ENCODE measurements around the gene PHLDB1.

The PHLDB1 gene

DNA sequence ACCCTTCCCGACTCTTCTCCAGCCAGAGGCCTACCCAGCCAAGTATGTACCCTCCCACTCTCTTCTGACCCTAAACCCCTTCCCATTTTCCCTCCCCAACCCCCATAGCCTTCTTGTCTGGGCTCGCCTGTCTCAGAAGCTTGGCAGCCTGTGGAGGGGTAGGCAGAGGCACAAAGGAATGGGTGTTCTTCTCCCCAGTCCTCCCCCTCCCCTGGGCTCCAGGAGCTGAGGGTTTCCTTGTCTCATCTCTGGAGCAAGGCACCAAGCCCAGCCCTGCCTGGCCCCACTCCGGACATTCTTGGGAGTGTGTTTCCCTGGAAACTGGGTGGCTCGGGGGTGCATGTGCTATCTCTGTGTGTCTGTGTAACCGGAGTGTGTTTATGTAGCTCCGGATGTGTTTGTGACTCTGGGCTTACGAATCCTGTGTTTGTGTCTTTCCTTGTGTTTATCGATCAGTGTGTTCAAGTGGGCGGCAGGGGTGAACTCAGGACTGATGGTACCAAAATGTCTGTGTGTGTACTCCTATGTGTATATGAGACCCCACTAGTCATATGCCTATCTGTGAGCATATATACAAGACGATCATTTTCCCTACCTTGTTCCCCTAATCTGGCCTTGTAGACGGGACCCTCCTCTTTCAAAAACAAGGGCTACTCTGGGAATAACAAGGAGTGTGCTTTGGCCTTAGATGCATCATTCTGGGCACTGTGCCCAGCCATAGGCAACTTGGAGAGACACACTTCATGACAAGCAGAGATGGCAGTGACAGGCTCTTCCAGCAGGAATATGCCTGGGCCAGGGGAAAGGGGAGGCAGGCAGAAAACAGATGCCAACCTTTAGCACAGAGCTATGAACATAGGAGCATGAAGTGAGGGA lies 10.9 kb downstream of the PHLDB1 start:
- ATAC-seq (ENCODE audit: insufficient read depth, low read depth) = no peak

GRCh38 chr11:118618991-118619375 lies 11.6 kb downstream of the PHLDB1 start:
- Histone ChIP-seq H3K4me3 (ENCODE audit: low read depth in 1 of 2, low read length in 2 of 2) (no peak overlapping the region), H4K20me1 (ENCODE audit: insufficient read depth, low read length) (0 out of 2 replicates have a peak, but pooled peaks cover 2% of the 10 kb centered on the region), H3K9ac (ENCODE audit: low read depth, low read length) (no peak overlapping the region), H3K79me2 (ENCODE audit: insufficient read depth, low read length) (no peaks in the 10 kb centered on the region), H3K36me3 (ENCODE audit: insufficient read depth, low read length) (no peaks in the 10 kb centered on the region), H3K4me1 (ENCODE audit: insufficient read depth, low read length) (peaks cover 14% of the 10 kb centered on the region), H3K27ac (ENCODE audit: low read length) (no peak overlapping the region), H3K27me3 (ENCODE audit: insufficient read depth, low read length, poor library complexity) (peaks cover 21% of the 10 kb centered on the region), H3K9me3 (ENCODE audit: insufficient read depth, low read length, severe bottlenecking) (no peaks in the 10 kb centered on the region), H2AFZ (ENCODE audit: low read depth, low read length) (no peak overlapping the region), H3K4me2 (ENCODE audit: insufficient read depth, low read length) (no peak overlapping the region)
- ATAC-seq (ENCODE audit: insufficient read depth, low read depth) (no peak), DNase-seq (no peak)
- TF ChIP-seq, protein P1, sequence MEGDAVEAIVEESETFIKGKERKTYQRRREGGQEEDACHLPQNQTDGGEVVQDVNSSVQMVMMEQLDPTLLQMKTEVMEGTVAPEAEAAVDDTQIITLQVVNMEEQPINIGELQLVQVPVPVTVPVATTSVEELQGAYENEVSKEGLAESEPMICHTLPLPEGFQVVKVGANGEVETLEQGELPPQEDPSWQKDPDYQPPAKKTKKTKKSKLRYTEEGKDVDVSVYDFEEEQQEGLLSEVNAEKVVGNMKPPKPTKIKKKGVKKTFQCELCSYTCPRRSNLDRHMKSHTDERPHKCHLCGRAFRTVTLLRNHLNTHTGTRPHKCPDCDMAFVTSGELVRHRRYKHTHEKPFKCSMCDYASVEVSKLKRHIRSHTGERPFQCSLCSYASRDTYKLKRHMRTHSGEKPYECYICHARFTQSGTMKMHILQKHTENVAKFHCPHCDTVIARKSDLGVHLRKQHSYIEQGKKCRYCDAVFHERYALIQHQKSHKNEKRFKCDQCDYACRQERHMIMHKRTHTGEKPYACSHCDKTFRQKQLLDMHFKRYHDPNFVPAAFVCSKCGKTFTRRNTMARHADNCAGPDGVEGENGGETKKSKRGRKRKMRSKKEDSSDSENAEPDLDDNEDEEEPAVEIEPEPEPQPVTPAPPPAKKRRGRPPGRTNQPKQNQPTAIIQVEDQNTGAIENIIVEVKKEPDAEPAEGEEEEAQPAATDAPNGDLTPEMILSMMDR (IDR thresholded peaks at IDR 0.05; ENCODE audit: borderline replicate concordance, extremely low read depth, low read length, poor library complexity, severe bottlenecking) = no peak
- TF ChIP-seq EZH2 (IDR thresholded peaks at IDR 0.05; ENCODE audit: borderline replicate concordance, low read depth, low read length, severe bottlenecking) = no peak

More for the DNA sequence above, 10.9 kb downstream of the PHLDB1 start:
- Histone ChIP-seq H3K4me2 (ENCODE audit: insufficient read depth, low read length) (no peak overlapping the region), H2AFZ (ENCODE audit: low read depth, low read length) (no peak overlapping the region), H3K36me3 (ENCODE audit: insufficient read depth, low read length) (no peaks in the 10 kb centered on the region), H3K9me3 (ENCODE audit: insufficient read depth, low read length, severe bottlenecking) (no peaks in the 10 kb centered on the region), H4K20me1 (ENCODE audit: insufficient read depth, low read length) (peaks cover 2% of the 10 kb centered on the region; the same call in 1 of the 2 replicates), H3K4me1 (ENCODE audit: insufficient read depth, low read length) (peaks cover 14% of the 10 kb centered on the region), H3K79me2 (ENCODE audit: insufficient read depth, low read length) (no peaks in the 10 kb centered on the region), H3K4me3 (ENCODE audit: low read depth in 1 of 2, low read length in 2 of 2) (no peak overlapping the region), H3K27ac (ENCODE audit: low read length) (no peak overlapping the region), H3K27me3 (ENCODE audit: insufficient read depth, low read length, poor library complexity) (peaks cover 28% of the 10 kb centered on the region), H3K9ac (ENCODE audit: low read depth, low read length) (no peak overlapping the region)
- TF ChIP-seq, protein P1 (IDR thresholded peaks at IDR 0.05; ENCODE audit: borderline replicate concordance, extremely low read depth, low read length, poor library complexity, severe bottlenecking) = no peak
- no peak for TF ChIP-seq EZH2 (IDR thresholded peaks at IDR 0.05; ENCODE audit: borderline replicate concordance, low read depth, low read length, severe bottlenecking)
- DNase-seq = no peak

DNA sequence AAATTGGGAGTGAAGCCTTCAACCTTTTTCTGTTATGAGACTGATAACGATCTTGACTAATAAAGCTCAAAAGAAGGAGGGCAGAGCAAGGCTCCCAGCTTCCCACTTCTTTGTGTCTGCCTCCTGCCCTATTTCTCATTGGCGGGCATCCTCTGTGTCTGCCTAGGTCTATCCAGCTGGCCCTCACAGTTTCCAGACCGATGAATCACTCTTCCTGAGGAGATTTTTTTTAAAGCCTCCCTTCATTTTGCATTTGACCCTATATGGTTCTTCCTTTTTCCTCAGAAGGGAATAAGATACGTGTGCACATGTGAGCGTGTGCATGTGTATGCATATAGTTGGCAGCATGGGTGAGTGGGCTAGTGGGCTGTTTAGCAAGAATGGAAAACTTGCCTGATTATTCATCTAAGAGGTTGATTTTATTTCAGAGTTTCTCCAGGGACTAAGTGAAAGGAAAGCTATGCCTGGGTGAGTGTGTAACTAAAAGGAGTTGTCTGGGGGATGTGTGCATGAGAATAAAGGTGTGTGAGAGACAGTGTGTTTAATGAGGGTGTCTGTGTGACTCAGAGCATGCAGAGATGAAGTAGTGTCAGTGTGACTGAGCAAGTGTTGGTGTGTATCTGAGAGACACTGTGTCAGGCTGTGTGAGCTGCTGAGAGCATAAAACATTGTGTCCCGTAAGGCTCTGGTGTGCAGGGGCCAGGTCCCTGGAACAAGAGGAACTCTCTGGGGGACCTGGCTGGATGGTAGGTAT lies 12.2 kb downstream of the PHLDB1 start:
- H3K27me3 ChIP-seq (ENCODE audit: insufficient read depth, low read length, poor library complexity) = peaks cover 15% of the 10 kb centered on the region
- DNase-seq (no peak), ATAC-seq (ENCODE audit: insufficient read depth, low read depth) (no peak)
- no peak overlapping the region for H3K4me3 ChIP-seq (ENCODE audit: low read depth in 1 of 2, low read length in 2 of 2)
- no peaks in the 10 kb centered on the region for H3K79me2 ChIP-seq (ENCODE audit: insufficient read depth, low read length)
- no peaks in the 10 kb centered on the region for H3K36me3 ChIP-seq (ENCODE audit: insufficient read depth, low read length)
- H3K4me2 ChIP-seq (ENCODE audit: insufficient read depth, low read length) = no peak overlapping the region
- TF ChIP-seq, protein P1 (IDR thresholded peaks at IDR 0.05; ENCODE audit: borderline replicate concordance, extremely low read depth, low read length, poor library complexity, severe bottlenecking) = no peak
- no peak for TF ChIP-seq EZH2 (IDR thresholded peaks at IDR 0.05; ENCODE audit: borderline replicate concordance, low read depth, low read length, severe bottlenecking)
- H3K4me1 ChIP-seq (ENCODE audit: insufficient read depth, low read length) = peaks cover 14% of the 10 kb centered on the region
- H3K27ac ChIP-seq (ENCODE audit: low read length) = no peak overlapping the region
- H2AFZ ChIP-seq (ENCODE audit: low read depth, low read length) = no peak overlapping the region
- no peaks in the 10 kb centered on the region for H3K9me3 ChIP-seq (ENCODE audit: insufficient read depth, low read length, severe bottlenecking)
- no peak overlapping the region for H3K9ac ChIP-seq (ENCODE audit: low read depth, low read length)
- H4K20me1 ChIP-seq (ENCODE audit: insufficient read depth, low read length) = no peaks in the 10 kb centered on the region

All from DND-41 (cell line).